HEK293 (cell line): ENCODE measurements around the gene ZNF816.
"Not testable (repeated sequence)": the region's sequence is repeated elsewhere in the genome, so short reads cannot be mapped to it uniquely, and the experiment has no call there.

ENCODE experiments used
- CTCF ChIA-PET: fragments of 350-600 bp; formaldehyde crosslinking; extraction: SDS; loops from one replicate; lab custom pipeline; 2021; ENCODE audit warnings: antibody characterized with exemption; lab: Yijun Ruan, JAX
- POLR2A ChIA-PET: fragments of 300-600 bp; formaldehyde crosslinking; extraction: SDS; loops from one replicate; lab custom pipeline; 2020; ENCODE audit warnings: antibody characterized with exemption, inconsistent platforms; lab: Yijun Ruan, JAX
- H3K27ac ChIP-seq: fragments of 200-500 bp; sonication (Bioruptor generic); 2 replicates; pipeline ENCODE4 v1.5.1; 2014; ENCODE audit warnings: low read depth, low read length, control low read depth, inconsistent platforms; ENCODE audit errors: extremely low read depth
- H3K36me3 ChIP-seq, 2 experiments: fragments of 200-500 bp in 1 of 2; sonication (Bioruptor generic) in 1 of 2; 1 replicate in 1 of 2; 2 replicates in 1 of 2; pipeline ENCODE4 v1.5.1; 2014 to 2017; ENCODE audit warnings: inconsistent platforms in 2 of 2, low read length in 2 of 2; ENCODE audit not compliant: control insufficient read depth in 2 of 2, insufficient read depth in 1 of 2
- H3K4me1 ChIP-seq: fragments of 200-500 bp; sonication (Bioruptor generic); 2 replicates; pipeline ENCODE4 v1.5.1; 2014; ENCODE audit warnings: mild to moderate bottlenecking, low read length, inconsistent platforms; ENCODE audit not compliant: control insufficient read depth, insufficient read depth
- H3K4me3 ChIP-seq: 2 replicates; pipeline ENCODE4 v1.5.1; 2011; ENCODE audit warnings: low read depth, mild to moderate bottlenecking, control low read depth, low read length, moderate library complexity
- H3K9me3 ChIP-seq: fragments of 200-500 bp; sonication (Bioruptor generic); 2 replicates; pipeline ENCODE4 v1.5.1; 2014; ENCODE audit warnings: low read depth, low read length, inconsistent platforms; ENCODE audit not compliant: control insufficient read depth, insufficient read depth
- HOXC10 ChIP-seq: sonication (generic); formaldehyde crosslinking; IDR thresholded peaks from 2 replicates; pipeline ENCODE4 v1.8.1; 2023; ENCODE audit warnings: mild to moderate bottlenecking, missing genetic modification reagents
- WT1 ChIP-seq: fragments of 450-650 bp; formaldehyde crosslinking; IDR thresholded peaks from 2 replicates; pipeline ENCODE4 v1.5.1; 2016; ENCODE audit warnings: missing biosample characterization, missing genetic modification characterization
- ZNF10 ChIP-seq: fragments of 450-650 bp; formaldehyde crosslinking; IDR thresholded peaks from 2 replicates; pipeline ENCODE4 v1.5.1; 2017; ENCODE audit warnings: missing biosample characterization, missing genetic modification characterization
- ZNF112 ChIP-seq: fragments of 450-650 bp; formaldehyde crosslinking; IDR thresholded peaks from 2 replicates; pipeline ENCODE4 v1.5.0; 2017; ENCODE audit warnings: missing biosample characterization, missing genetic modification characterization
- ZNF140 ChIP-seq: fragments of 450-650 bp; formaldehyde crosslinking; IDR thresholded peaks from 2 replicates; pipeline ENCODE4 v1.5.1; 2016; ENCODE audit warnings: missing biosample characterization, missing genetic modification characterization
- ZNF148 ChIP-seq: fragments of 450-650 bp; formaldehyde crosslinking; IDR thresholded peaks from 2 replicates; pipeline ENCODE4 v1.5.0; 2017; ENCODE audit warnings: missing biosample characterization, missing genetic modification characterization, borderline replicate concordance
- ZNF169 ChIP-seq: fragments of 450-650 bp; formaldehyde crosslinking; IDR thresholded peaks from 2 replicates; pipeline ENCODE4 v1.5.1; 2016; ENCODE audit warnings: missing biosample characterization, missing genetic modification characterization
- ZNF292 ChIP-seq: fragments of 450-650 bp; formaldehyde crosslinking; IDR thresholded peaks from 2 replicates; pipeline ENCODE4 v1.5.1; 2016; ENCODE audit warnings: low read depth, missing biosample characterization, missing genetic modification characterization, borderline replicate concordance
- ZNF350 ChIP-seq: fragments of 450-650 bp; formaldehyde crosslinking; IDR thresholded peaks from 2 replicates; pipeline ENCODE4 v1.5.0; 2017; ENCODE audit warnings: missing biosample characterization, mild to moderate bottlenecking, missing genetic modification characterization
- ZNF391 ChIP-seq: fragments of 450-650 bp; formaldehyde crosslinking; IDR thresholded peaks from 2 replicates; pipeline ENCODE4 v1.5.1; 2016; ENCODE audit warnings: low read depth, missing biosample characterization, missing genetic modification characterization, borderline replicate concordance
- ZNF416 ChIP-seq: fragments of 450-650 bp; formaldehyde crosslinking; IDR thresholded peaks from 2 replicates; pipeline ENCODE4 v1.5.1; 2016; ENCODE audit warnings: missing biosample characterization, missing genetic modification characterization
- ZNF558 ChIP-seq: fragments of 450-650 bp; formaldehyde crosslinking; IDR thresholded peaks from 2 replicates; pipeline ENCODE4 v1.5.1; 2016; ENCODE audit warnings: missing biosample characterization, missing genetic modification characterization
- ZNF571 ChIP-seq: fragments of 450-650 bp; formaldehyde crosslinking; IDR thresholded peaks from 2 replicates; pipeline ENCODE4 v1.5.0; 2017; ENCODE audit warnings: missing biosample characterization, missing genetic modification characterization
- ZNF610 ChIP-seq: fragments of 450-650 bp; formaldehyde crosslinking; IDR thresholded peaks from 2 replicates; pipeline ENCODE4 v1.5.1; 2016; ENCODE audit warnings: missing biosample characterization, missing genetic modification characterization, borderline replicate concordance
- ZNF624 ChIP-seq: fragments of 450-650 bp; formaldehyde crosslinking; IDR thresholded peaks from 2 replicates; pipeline ENCODE4 v1.5.1; 2017; ENCODE audit warnings: missing biosample characterization, missing genetic modification characterization
- ZNF626 ChIP-seq: fragments of 450-650 bp; sonication (Bioruptor Pico); formaldehyde crosslinking; IDR thresholded peaks from 2 replicates; pipeline ENCODE4 v1.5.1; 2018; ENCODE audit warnings: missing biosample characterization, missing genetic modification characterization, inconsistent platforms
- ZNF692 ChIP-seq: fragments of 450-650 bp; formaldehyde crosslinking; IDR thresholded peaks from 2 replicates; pipeline ENCODE4 v1.5.1; 2016; ENCODE audit warnings: missing biosample characterization, missing genetic modification characterization
- ZNF747 ChIP-seq: fragments of 450-650 bp; formaldehyde crosslinking; IDR thresholded peaks from 2 replicates; pipeline ENCODE4 v1.5.1; 2016; ENCODE audit warnings: missing biosample characterization, missing genetic modification characterization
- ZSCAN23 ChIP-seq: fragments of 450-650 bp; formaldehyde crosslinking; IDR thresholded peaks from 2 replicates; pipeline ENCODE4 v1.5.1; 2016; ENCODE audit warnings: missing biosample characterization, missing genetic modification characterization

The ZNF816 gene

GRCh38 chr19:52945652-52946321 is 16.9 kb downstream of the ZNF816 start (continued):
- TF ChIP-seq ZNF148 (tag by site-specific recombination) (no peak), ZNF112 (tag by site-specific recombination) (no peak)

- H3K27ac ChIP-seq, H3K4me3 ChIP-seq, CTCF ChIA-PET, H3K4me1 ChIP-seq, POLR2A ChIA-PET, H3K36me3 ChIP-seq, H3K9me3 ChIP-seq: not testable (repeated sequence)
Observed at GRCh38 chr19:52944703-52945493, 17.8 kb downstream of the ZNF816 start.

- H3K36me3 ChIP-seq: no peaks in the 10 kb centered on the region
- H3K4me1 ChIP-seq: no peaks in the 10 kb centered on the region
- TF ChIP-seq ZNF169 (tag by site-specific recombination): no peak
- no peak for TF ChIP-seq ZNF747 (tag by site-specific recombination)
- no peak for TF ChIP-seq ZNF292 (tag by site-specific recombination)
- TF ChIP-seq ZNF140 (tag by site-specific recombination): no peak
- TF ChIP-seq ZNF692 (tag by site-specific recombination): no peak
- no peak for TF ChIP-seq ZNF610
- no peak for TF ChIP-seq ZNF624 (tag by site-specific recombination)
- no peak for TF ChIP-seq ZNF416
- no peak for TF ChIP-seq ZNF350 (tag by site-specific recombination)
- no peak for TF ChIP-seq ZNF571 (tag by site-specific recombination)
- no peak for TF ChIP-seq ZNF10 (tag by site-specific recombination)
- no peak for TF ChIP-seq HOXC10 (CRISPR knock-in tag)
- no peak for TF ChIP-seq ZNF391
- TF ChIP-seq WT1 (tag by site-specific recombination): no peak
- no peak for TF ChIP-seq ZSCAN23 (tag by site-specific recombination)
- TF ChIP-seq ZNF558: no peak
- no peak for TF ChIP-seq ZNF626 (tag by site-specific recombination)
- H3K4me3 ChIP-seq: no peak overlapping the region
- H3K27ac ChIP-seq: no peak overlapping the region
- H3K9me3 ChIP-seq: no peaks in the 10 kb centered on the region
- POLR2A ChIA-PET: no interaction called here
- CTCF ChIA-PET: interaction anchor here (0.6 kb wide), 1 partner anchor 827 kb away, joined by 4 read pairs; no protein-coding TSS in a partner anchor
Observed at GRCh38 chr19:52943884-52944643, 18.6 kb downstream of the ZNF816 start.
